Activated CD4-positive, alpha-beta T cell treated with anti-CD3 and anti-CD28 coated beads for 4 hours (primary cell): ENCODE data around the gene ERI3.
A peak's percentile ranks its signal among the peaks of the same experiment; 100 is the strongest.

ENCODE experiments used
- DNase-seq, 2 donors: peaks; one replicate each; pipeline ENCODE4 v3.0.0-alpha.2; 2020

Gene ERI3

DNA sequence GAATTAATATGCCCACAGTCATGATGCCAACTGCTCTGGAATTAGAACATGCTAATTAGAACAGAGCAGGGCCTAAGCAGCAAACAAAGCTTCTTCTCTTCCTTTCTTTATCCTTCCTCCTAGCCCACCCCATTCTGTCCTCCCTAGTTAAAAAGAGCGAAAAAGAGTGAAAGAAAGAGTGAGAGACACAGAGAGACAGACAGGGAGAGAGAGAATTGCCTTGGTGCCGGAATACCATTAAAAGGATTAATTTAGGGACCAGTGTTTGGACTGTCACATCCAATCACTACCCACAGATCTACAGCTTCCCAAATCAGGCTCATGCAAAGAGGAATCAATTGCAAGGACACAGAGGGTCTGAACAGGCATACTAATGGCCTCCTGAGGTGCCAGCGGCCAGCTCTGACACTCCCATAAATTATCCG, 7.0 kb downstream of the ERI3 start:
- DNase-seq, result no peak

DNA sequence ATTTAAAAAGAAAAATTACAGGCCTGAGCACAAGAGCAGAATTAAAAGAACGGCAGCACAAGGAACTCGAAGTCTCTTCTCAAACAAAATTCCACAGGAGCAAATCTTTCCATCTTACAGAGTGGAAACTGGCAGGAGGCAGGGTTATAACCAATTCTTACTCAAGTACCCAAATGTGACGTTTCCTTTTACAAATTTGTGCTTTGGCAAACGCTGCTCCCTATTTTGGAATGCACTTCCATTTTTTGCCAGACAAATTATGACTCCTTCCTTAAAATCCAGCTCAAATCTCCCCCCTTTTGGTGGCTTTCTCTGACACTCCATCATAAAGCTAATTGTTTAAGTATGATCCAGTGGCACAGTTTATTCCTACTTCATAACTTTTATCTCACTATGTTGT, 7.8 kb downstream of the ERI3 start:
- DNase-seq, result no peak

DNA sequence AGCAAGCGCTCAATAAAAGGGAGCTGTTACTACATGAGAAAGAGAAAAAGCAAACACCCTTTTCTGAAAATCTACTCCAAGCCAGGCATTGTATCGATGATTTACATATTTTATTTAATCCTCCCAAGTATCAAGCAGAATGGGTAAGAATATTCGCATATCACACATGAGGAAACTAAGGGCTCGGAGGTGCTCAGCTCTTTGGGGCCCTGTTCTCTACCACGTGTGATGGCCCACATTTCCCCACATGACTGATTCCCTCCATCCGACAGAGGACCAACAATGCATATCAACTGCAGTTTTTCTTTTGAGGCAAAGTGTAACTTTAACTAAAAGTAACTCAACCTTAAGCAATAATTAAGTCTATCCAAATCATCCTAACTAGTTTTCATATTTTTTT, 8.2 kb downstream of the ERI3 start:
- no peak for DNase-seq

DNA sequence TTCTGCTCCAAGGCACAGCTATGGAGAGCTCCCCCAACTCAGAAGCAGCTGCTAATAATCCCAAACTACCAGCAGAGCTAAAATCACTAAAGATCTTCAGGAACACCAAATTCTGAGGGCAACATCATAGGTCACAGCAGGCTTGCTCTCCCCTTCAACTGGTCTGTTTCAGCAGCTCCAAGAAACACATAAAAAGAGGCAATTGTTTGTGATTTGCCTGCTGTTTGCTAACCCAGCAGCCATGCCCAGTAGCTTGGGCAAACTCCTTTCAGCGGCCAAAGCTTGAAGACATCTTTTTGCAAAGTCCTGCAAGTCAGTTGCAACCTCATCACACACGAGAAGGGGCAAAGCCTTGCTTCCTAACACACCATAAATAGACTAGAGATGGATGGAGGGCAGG, 8.9 kb downstream of the ERI3 start:
- DNase-seq, result no peak

DNA sequence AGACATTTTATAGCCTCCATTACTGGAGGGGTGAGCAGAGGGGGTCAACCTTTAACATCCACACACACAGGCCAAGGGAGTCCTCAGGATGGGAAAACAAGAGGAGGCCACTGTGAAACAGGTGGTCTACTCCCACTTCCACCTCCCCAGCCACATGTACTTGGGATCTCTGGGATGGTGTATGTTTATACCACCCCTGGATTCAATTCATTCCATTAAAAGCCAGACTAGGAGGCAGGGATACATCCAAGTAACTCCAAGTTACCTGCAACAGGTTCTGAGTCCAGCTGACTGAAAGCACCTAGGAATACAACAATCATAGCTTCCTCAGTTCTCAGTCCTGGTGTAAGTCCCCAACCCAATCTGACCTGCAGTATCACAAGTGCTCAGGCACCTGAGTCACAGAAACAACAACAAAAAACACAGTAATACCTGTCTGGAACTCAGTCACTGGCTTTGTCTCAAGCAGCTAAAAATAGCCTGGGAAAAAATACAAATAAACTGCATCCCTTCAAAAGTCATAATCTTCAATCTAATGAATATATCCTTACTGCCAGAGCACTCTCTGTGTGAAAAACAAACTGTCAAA, 9.8 kb downstream of the ERI3 start:
- no peak for DNase-seq

DNA sequence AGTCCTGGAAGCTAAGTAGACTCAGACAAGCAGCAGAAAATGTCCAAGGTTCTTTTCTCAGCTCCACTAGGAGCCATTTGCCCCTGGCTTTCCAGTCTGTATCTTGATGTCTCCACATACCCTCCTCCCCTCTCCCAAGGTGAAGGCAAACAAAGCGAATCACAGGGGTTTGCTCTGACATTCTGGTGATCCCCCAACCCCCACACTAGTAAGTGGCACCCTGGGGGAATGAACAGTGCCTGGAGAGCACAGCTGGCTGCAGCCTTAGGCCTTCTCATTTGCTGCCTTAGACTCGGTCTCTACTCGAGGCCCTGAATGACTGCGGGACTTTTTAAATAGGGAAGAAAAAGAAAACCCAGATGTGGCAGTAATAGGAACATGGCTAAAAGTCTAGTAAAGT, 15.3 kb downstream of the ERI3 start:
- no peak for DNase-seq

DNA sequence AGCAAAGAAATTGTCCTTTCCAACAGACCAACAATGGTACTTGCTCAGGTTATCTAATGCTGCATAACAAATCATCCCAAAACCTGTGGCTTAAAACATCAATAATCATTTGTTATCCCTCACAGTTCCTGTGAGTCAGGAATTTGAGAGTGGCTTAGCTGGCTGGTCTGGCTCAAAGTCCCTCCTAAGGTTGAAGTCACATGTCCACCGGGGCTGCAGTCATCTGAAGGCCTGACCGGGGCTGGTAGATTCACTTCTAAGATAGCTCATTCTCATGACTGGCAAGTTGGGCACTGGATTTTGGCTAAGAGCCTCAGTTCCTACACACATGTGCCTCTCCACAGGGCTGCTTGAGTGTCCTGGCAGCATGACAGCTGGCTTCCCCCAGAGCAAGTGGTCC, 16.9 kb downstream of the ERI3 start:
- DNase-seq, result no peak

DNA sequence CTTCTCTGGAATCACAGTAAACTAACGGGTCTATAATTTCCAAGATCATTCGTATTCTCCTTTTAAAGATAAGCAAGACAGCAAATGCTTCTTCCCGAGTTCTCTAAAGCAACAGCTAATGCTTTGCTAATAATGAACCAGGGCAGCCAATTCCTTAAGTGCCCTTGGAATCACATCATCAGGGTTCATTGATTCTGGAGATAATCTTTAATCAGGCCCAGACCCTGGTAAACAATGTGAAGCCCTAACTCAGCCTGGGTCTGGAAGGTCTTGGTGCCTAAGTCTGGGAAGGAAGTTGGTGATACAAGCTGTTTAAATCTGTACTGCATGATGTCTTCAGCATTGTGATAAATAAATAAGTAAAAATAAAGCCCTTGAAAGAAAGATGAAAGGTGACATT, 18.4 kb downstream of the ERI3 start:
- DNase-seq, result no peak

DNA sequence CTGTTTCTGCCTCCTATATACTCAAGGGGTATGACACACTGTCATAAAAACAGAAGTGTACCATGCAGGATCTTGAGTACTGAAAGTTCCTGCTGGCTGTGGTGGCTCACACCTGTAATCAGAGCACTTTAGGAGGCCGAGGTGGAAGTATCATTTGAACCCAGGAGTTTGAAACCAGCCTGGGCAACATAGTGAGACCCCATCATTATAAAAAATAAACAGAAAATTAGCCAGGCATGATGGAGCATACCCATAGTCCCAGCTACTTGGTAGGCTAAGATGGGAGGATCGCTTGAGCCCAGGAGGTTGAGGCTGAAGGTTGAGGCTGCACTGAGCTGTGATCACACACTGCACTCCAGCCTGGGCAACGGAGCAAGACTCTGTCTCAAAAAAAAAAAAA, 20.1 kb downstream of the ERI3 start:
- DNase-seq, result no peak

DNA sequence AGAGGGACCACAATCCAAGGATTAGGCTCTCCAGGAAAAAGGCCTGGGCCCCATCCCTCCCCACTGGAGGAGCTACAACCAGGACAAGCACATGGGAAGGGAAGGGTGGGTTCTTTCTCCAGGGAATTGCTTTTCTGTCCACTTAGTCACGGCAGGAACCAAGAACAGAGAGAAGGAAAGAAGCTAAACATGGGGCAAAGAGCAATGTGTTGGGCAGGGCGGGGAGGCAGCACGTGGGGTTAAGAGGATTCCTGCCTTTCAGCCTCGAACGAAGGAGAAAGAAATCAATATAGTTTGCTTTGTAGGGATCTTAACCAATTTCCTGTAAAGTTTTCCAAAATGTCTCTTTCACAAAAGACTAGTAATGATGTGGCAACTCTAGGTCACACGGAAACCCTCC, 21.7 kb downstream of the ERI3 start:
- DNase-seq, result no peak

DNA sequence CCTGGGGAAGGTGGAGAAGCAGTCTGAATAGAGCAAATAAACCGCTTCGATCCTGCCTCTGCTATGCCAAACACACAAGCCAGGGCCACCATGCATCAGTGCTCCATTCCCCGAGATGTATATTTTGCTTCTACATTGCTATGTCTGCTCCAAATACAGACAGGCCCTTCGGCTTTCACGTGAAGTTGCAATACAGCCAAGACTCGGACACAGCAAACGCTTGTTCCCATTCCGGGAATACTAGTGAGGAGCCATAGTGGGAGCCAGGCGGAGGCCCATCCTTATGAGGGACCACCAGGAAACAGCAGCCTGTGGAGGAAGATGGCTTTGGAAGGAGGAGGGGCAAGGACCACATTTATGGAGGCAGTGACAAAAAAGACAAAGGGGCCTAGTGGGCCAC, 22.6 kb downstream of the ERI3 start:
- DNase-seq, result no peak

DNA sequence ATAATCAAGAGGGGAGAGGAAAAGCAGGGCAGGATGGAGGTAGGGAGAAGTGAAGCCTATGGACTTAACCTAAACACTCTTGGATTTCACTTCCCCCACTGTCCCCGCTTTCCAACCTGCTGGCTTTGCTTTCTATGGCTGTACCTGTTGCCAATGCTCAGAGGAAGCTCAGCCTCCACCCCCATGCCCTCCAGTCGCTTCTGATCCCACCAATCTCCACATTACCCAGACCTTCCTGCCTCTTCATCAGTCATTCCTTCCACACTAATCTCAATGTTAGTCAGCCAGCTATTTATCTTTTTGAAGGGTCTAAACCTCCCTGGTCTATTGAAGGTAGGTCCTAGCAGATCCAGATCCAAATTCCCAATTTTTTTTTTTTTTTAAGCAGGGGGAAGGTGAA, 24.1 kb downstream of the ERI3 start:
- no peak for DNase-seq

DNA sequence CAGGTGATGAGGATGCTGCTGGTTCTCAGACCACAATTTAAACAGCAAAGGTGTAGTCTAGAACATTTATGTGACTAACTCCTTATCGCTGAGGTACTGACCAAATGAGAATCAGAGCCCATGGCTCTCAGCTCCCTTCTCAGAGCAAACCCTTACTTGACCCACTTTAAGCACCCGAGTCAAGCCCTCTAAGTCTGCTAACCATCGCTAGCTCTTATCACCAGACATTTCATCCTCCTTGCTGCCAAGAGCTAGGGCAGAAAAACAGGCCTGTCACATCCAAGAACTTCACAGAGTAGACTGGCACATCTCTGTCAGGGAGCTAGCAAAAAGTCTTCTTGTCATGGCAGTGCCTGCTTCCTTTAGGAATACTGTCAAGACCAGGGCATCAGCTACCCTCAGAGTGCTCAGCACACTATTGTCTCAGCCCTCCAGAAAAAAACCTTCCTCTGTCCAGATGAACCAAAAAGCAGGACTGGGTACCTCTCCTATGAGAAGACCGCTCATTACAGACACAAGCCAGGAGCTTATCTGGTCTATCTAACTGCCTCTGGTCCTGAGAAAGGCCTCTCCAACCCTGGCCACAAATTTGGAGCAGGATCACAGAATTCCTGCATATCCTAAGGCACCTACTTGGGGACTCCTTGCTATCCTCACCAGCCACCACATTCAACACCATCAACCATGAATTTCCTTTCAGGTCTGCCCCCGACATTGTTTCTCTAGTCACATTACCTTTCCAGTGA, 26.2 kb downstream of the ERI3 start:
- DNase-seq, result no peak

DNA sequence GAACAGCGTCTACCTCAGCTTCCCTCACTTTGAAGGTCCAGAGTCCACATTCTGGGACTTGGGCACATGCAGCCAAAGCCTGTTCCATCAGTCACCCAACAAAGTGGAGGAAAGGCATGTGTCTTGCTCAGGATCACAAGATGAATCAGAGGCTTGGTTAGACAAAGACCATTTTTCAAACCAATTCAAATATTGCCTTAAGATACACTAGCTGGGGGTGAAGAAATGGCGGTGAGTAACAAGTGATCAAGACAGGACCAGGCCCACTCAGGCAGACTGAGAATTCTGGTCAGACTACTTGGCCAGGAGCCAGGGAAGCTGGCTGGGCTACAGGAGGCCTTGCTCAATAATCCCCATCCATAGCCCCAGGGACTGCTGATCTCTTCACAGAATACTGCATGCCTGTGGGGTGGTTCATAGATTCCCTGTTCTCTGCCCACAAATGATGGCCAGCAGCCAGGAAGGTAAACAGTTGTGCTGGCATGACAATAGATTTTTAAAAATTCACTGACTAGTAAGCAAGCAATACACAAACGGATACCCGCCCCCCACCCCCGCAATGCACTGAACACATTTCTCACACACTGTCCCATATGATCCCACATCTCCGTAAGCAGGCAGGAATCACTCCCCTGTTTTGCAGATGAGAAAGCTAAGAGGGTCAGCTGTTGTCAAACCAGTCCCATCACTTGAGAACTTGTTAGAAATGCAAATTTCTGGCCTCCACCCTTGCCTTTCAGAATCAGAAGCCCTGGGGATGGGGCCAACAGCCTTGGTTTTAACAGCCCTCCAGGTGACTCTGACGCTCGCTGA, 27.2 kb downstream of the ERI3 start:
- DNase-seq, result no peak

DNA sequence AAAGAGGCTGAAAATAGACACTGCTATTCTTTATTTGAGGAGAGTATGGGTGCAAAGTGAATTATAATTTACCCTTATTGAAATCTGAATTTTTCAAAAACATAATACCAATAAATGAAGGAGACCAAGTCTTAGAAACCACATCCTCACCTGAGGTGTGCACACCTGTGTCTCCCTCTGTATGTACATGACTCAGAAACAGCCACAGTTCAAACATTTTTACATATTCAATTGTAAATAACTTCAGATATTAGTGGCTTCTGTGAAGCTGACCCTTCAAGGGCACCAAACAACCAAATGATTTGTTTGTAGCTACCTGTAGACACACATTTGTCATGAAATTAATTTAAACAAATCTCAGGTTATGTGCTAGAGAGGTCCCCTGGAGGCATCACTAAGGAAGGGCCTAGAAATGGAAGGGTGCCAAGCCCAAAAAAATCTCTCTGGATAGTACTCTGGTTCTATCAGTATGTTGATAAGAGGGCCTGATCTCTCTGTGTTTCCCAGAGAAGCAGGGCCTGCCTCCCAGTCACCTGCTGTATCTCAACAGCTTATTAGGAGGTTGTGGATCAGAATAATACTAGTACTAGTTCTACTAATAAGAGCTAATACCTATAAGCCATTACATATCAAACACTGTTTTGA, 28.1 kb downstream of the ERI3 start:
- DNase-seq, result no peak

DNA sequence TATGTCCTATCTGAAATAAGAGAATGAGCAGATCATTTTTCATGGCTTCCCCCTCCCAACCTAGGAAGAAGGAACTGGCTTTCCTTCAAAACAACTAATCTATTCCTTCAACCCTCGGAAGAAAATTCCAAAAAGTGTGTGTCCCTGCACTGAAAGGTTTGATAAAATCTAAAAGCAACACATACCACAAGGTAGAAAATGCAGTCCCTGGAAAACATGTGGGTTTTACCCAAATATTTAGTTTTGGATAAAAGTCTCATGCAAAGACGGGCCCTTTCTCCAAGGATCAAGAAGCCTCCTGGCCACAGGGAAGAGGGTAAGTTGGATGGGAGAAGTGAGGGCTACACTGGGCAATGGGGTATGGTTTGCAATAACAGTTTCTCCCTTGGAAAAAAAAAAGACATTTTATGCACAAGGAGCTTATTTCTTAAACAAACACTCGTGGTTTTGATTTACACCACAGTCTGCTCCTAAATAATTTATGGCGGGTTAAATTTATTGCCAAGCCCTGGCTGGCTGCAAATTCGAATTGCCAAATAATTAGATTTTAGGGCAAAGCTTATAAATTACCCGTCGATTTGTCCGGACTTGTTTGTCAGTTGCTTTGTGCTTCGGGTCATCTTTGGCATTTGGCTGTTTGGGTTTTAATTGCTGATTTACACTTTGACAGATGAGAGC, 28.9 kb downstream of the ERI3 start:
- DNase-seq, result no peak

DNA sequence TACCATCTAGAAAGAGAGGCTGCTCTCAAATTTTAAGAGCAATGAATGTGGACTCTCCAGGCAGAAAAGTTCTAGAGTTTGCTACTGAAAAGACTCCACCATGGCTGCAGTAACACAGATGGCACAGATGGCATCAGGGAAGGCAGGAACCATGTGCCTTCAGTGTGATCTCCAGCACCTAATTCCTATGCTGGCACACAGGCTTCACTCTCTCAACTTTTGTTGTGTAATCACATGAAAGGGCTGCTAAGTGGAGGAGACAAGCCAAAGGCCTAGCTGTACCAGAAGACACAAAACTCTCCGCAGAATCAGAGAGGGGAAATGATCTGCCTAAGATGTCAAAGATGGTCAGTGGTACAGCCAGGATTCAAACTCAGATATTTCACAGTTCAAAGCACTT, 31.1 kb downstream of the ERI3 start:
- DNase-seq, result no peak

DNA sequence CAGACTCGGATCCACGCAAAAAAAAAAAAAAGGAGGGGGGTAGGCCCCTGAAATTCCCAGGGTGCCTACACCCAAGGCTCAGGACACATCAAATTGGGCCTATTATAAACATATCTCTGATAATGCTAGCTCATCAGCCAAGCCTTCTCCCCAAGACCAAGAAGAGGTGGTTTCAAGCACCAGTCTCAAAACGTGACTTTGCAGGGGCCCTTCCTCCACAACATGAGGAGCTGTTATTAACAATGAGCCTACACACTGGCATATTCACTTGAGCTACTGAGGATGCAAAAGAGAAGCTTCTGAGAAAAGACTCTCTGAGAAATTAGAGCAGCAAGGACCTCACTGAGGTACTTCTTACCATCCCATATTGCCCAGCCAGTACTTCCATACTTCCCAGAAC, 32.7 kb downstream of the ERI3 start:
- DNase-seq, result no peak

DNA sequence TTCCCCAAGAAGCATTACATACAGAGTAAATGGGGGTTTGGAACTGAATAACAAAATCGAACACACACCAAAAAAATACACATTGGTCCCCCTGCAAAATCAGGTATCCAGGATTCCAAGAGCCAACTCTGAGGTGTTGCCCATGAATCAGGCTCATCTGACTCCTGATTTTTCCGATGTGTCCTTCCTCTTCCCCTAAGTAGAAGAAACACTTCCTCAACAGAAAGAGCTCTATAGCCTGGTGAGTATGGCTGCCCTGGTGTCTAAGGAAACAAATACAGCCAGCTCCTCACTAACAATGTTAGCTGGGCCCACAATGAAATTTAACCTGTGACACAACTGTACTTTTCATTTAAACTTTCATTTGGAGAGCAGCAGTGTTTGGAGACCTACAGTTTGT, 33.6 kb downstream of the ERI3 start:
- no peak for DNase-seq

DNA sequence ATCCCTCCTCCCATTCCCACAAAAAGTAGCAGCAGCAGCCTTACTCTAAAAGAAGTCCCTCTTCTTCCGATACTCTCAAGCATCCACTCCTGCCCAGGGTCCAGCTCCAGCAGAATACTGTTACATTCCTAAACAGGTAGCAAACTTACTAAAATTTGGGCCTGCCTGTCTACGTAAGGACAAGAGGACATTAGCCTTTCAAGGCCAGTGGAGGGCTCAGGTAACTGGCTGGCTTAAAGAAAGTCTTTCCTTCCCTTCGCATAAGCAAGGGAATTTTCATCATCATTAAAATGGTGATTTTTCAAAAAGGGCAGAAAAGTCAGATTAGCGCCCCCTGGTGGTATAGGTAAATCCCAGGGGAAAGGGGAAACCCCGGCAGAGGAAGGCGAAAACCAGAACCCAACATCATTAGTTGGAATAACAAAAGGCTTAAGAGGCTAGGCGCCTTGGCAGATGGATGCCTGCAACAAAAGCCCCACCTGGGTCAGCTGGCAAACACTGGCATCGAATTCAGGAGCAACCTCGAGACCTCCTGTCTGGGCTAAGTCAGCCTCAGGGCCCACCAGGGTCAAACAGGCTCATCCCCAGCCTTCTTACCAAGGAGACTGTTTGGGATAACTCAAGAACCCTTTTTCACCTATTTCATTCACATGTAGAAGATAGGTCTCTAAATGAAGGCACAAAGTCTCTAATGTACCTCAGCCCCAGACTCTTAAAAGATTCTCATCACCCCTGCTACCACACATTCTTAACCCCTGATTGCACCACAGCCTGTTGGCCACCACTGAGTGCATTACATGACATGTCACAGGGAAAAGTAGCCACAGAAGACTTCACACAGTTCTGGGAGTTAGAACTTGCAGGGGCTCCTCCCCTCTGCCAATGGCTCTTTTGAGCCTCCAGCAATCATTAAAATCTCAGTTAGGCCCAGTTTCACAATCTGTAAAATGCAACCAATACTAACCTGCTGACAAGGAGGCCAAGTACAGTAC, 36.7 kb downstream of the ERI3 start:
- DNase-seq, result peak; percentile 36 to 58

DNA sequence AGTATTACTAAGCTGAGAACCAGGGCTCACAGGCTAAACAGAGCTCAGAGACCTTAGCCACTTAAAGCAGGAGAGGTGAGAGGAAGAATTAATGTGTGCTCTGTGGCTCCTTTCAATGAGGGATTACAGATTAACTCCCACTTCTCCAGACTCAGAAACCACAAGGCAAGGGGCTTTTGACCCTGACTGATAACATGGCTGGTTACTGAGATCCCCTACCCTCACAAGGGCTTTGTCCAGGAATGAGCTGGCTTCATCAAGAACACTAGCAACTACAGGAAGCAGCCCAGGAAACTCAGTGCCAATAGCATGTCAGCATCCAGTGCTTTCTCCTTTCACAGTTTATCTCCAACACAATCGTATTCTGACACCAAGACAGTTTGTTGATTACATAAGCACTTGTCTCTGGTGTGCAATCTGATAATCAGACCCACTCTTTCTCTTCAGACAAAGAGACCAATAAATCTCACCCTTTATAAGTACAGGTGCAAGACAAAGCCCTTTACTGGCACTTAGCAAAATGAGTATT, 38.8 kb downstream of the ERI3 start:
- no peak for DNase-seq

DNA sequence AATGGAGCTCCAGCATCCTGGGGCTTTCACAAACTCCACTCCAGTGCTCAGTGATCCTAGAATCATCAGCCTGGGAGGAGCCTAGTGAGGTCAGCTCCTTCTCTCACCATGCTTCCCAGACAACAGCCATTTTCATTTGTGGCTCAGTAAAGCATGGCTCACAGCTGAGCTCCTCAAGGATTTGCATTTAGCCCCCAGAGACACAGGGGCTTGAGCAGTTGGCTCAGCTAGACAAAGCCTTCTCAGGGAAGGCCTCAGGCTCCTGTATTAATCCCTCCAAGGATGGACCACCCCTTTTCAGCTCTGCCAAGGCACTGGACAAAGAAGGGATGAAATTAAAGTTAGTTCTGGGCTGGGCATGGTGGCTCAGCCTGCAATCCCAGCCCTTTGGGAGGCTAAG, 39.5 kb downstream of the ERI3 start:
- no peak for DNase-seq
